DND-41 (cell line): ENCODE data around the gene STAU1.

Source experiments
- CTCF ChIP-seq: IDR thresholded peaks from 2 replicates; pipeline ENCODE4 v1.5.1; 2012; ENCODE audit warnings: borderline replicate concordance, low read length, moderate library complexity, mild to moderate bottlenecking; ENCODE audit not compliant: poor library complexity, severe bottlenecking; ENCODE audit errors: extremely low read depth
- EZH2 ChIP-seq: IDR thresholded peaks from 3 replicates; pipeline ENCODE4 v1.6.1; 2012; ENCODE audit warnings: borderline replicate concordance, low read depth, mild to moderate bottlenecking, moderate library complexity, low read length, inconsistent platforms; ENCODE audit not compliant: severe bottlenecking

- TF ChIP-seq CTCF = no peak
- TF ChIP-seq EZH2 = no peak
Measured at GRCh38 chr20:49165611-49166010, 22.5 kb downstream of the STAU1 start.
